T-helper 2 cell treated with Interferon-gamma antibody and Interleukin-4, amounts not matched to agents 5 μg/mL and 100 μg/mL, for 36 hours (primary cell): Measurements from ENCODE around the gene SEPTIN3.

Experiments
- DNase-seq: peaks from one replicate; pipeline ENCODE4 v3.0.0; 2021; ENCODE audit warnings: low spot score
- H3K27ac Mint-ChIP-seq: one replicate; pipeline ENCODE4 v1.8.0; 2021; ENCODE audit warnings: mild to moderate bottlenecking, mixed read lengths
- H3K27me3 Mint-ChIP-seq: one replicate; pipeline ENCODE4 v1.8.0; 2021; ENCODE audit warnings: low read depth, mixed read lengths
- H3K36me3 Mint-ChIP-seq: one replicate; pipeline ENCODE4 v1.8.0; 2021; ENCODE audit warnings: low read depth, mixed read lengths
- H3K4me1 Mint-ChIP-seq: one replicate; pipeline ENCODE4 v1.8.0; 2021; ENCODE audit warnings: low read depth, mixed read lengths
- H3K4me3 Mint-ChIP-seq: one replicate; pipeline ENCODE4 v1.8.0; 2022; ENCODE audit warnings: mild to moderate bottlenecking, moderate library complexity, mixed read lengths
- H3K9me3 Mint-ChIP-seq: one replicate; pipeline ENCODE4 v1.8.0; 2021; ENCODE audit warnings: mixed read lengths

The SEPTIN3 gene

DNA sequence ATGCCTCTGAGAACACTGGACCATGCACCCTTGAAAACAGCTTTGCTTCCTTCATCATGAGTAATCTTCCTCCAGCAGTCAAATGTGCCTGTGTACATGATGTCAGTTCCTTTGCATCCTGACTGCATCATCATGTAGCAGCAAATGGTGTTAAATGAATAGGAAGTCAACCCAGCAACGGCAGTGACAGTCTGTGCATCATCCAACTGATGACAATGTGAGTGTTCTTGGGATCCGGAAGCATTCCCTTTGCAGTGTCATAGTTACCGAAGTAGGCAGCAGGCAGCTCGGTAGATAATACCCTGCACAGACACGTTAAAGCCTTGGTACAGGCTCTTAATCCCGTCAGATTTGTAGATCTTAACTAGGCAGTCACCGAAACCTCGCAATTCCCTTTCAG, 31.9 kb downstream of the SEPTIN3 start:
- no peak for DNase-seq
- no peak overlapping the region for H3K27ac Mint-ChIP-seq
- peaks cover 21% of the 10 kb centered on the region for H3K36me3 Mint-ChIP-seq
- peaks cover 13% of the 10 kb centered on the region for H3K9me3 Mint-ChIP-seq
- peaks cover 27% of the 10 kb centered on the region for H3K4me1 Mint-ChIP-seq
- H3K27me3 Mint-ChIP-seq = no peaks in the 10 kb centered on the region
- H3K4me3 Mint-ChIP-seq = no peak overlapping the region

DNA sequence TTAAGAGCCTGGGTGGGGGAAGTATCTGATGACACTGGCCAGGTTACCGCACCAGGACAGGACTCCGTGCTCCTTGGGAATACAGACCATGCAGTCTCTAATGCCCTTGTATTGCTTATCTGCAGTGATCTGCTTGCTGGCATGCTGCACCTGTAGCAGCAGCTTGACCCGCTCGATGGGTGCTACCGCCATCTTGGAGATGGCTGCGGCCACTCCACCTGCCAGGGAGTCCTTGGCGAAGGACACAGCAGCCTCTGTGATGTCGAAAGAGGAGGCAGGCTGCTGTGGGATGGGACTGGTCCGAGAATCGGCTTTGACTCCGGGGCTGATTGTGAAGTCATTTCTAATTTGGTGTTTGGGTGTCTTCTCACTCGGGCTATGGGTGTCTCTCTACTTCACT, 32.5 kb downstream of the SEPTIN3 start:
- Mint-ChIP-seq H3K9me3 (peaks cover 16% of the 10 kb centered on the region), H3K36me3 (peaks cover 21% of the 10 kb centered on the region), H3K4me3 (no peak overlapping the region), H3K27me3 (no peaks in the 10 kb centered on the region), H3K27ac (no peak overlapping the region), H3K4me1 (peaks cover 27% of the 10 kb centered on the region)
- DNase-seq = no peak

DNA sequence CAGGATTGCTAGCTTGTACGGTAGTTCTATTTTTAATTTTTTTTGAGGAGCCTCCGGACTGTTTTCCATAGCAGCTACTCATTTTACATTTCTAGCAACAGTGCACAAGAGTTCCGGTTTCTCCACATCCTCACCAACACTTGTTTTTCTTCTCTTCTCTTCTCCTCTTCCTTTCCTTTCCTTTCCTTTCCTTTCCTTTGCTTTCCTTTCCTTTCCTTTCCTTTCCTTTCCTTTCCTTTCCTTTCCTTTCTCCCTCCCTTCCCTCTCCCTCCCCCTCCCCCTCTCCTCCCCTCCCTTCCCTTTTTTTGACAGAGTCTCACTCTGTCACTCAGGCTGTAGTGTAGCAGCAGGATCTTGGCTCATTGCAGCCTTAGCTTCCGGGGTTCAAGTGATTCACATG, 38.7 kb downstream of the SEPTIN3 start:
- Mint-ChIP-seq H3K9me3 (peaks cover 37% of the 10 kb centered on the region), H3K4me3 (no peak overlapping the region), H3K27ac (no peak overlapping the region), H3K27me3 (peaks cover 2% of the 10 kb centered on the region), H3K36me3 (peaks cover 9% of the 10 kb centered on the region), H3K4me1 (peaks cover 6% of the 10 kb centered on the region)
- no peak for DNase-seq

DNA sequence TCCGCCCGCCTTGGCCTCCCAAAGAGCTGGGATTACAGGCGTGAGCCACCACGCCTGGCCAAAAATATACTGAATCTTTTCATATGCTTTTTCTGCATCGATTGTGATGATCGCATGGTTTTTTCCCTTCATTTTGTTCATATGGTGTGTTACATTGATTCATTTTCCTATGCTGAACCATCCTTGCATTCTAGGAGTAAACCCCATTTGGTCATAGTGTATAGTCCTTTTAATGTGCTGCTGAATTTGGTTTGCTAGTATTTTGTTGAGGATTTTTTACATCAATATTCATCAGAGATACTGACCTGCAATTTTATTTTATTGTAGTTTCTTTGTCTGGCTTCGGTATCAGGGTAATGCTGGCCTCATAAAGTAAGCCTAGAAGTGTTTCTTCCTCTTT, 41.5 kb downstream of the SEPTIN3 start:
- peaks cover 11% of the 10 kb centered on the region for H3K36me3 Mint-ChIP-seq
- H3K4me1 Mint-ChIP-seq = peaks cover 2% of the 10 kb centered on the region
- peaks cover 33% of the 10 kb centered on the region for H3K9me3 Mint-ChIP-seq
- H3K4me3 Mint-ChIP-seq = no peak overlapping the region
- H3K27ac Mint-ChIP-seq = no peak overlapping the region
- no peak for DNase-seq
- peaks cover 2% of the 10 kb centered on the region for H3K27me3 Mint-ChIP-seq

DNA sequence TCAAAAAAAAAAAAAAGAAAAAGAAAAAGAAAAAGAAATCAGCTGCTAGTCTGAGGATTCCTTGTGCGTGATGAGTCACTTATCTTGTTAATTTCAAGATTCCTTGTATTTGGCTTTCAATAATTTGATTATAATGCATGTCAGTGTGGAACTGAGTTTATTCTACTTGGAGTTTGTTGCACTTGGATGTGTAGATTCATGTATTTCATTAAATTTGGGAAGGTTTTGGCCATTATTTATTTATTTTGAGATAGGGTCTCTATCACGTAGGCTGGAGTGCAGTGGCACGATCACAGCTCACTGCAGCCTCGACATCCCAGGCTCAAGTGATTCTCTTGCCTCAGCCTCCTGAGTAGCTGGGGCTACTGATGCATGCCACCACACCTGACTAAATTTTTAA, 44.1 kb downstream of the SEPTIN3 start:
- Mint-ChIP-seq H3K9me3 (peaks cover 24% of the 10 kb centered on the region), H3K4me3 (no peak overlapping the region), H3K36me3 (peaks cover 11% of the 10 kb centered on the region), H3K4me1 (peaks cover 2% of the 10 kb centered on the region), H3K27me3 (peaks cover 9% of the 10 kb centered on the region), H3K27ac (no peak overlapping the region)
- no peak for DNase-seq

DNA sequence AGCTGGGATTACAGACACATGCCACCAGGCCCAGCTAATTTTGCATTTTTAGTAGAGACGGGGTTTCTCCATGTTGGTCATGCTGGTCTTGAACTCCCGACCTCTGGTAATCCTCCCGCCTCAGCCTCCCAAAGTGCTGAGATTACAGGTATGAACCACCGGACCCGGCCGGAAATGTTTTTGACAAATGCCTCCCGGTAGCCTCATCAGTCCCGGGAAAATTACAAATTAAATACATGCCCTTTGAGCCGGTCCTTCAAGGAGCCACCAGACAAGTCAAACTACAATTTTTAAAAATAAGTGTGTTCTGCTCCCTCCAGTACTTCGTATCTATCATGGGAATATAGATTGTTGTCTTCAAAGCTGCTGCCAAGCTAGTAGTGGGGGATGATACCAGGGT, 46.9 kb downstream of the SEPTIN3 start:
- Mint-ChIP-seq H3K27me3 (peaks cover 15% of the 10 kb centered on the region), H3K4me1 (peaks cover 2% of the 10 kb centered on the region), H3K4me3 (no peak overlapping the region), H3K9me3 (peaks cover 6% of the 10 kb centered on the region), H3K36me3 (peaks cover 5% of the 10 kb centered on the region), H3K27ac (no peak overlapping the region)
- no peak for DNase-seq

DNA sequence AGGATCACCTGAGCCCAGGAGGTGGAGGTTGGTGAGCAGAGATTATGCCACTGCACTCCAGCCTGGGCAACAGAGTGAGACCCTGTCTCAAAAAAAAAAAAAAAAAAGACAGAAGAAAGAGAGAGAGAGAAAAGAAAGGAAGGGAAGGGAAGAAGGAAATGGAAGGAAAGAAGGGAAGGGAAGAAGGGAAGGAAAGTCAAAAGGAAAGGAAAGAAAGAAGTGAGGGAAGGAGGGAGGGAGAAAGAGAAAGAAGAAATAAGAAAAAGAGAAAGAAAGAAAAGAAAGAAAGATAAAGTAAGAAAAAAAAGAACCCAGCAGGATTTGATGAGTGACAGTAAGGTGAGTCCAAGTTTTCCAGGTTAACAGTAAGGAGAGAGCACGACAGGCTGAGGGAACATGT, 49.0 kb downstream of the SEPTIN3 start:
- Mint-ChIP-seq H3K4me1 (peaks cover 13% of the 10 kb centered on the region), H3K27ac (no peak overlapping the region)

More for the DNA sequence above, 49.0 kb downstream of the SEPTIN3 start:
- Mint-ChIP-seq H3K36me3 (peaks cover 7% of the 10 kb centered on the region), H3K9me3 (no peaks in the 10 kb centered on the region), H3K27me3 (peaks cover 13% of the 10 kb centered on the region), H3K4me3 (no peak overlapping the region)
- DNase-seq = no peak
